AG04450 (cell line): ENCODE results near the gene MAL. TPM values are rescaled to one million over a fixed set of nuclear protein-coding genes. Genes with fewer than 3 reads are reported as not detected.

Experiments
- CTCF ChIA-PET: fragments of 300-600, 350-600 bp; formaldehyde crosslinking; extraction: SDS; loops from one replicate; lab custom pipeline; 2022; ENCODE audit warnings: antibody characterized with exemption, inconsistent platforms; lab: Charles Lee
- POLR2A ChIA-PET: fragments of 350-600 bp; formaldehyde crosslinking; extraction: SDS; loops from one replicate; lab custom pipeline; 2021; ENCODE audit warnings: antibody characterized with exemption, inconsistent platforms; lab: Yijun Ruan, JAX
- DNase-seq: peaks from one replicate; pipeline ENCODE4 v3.0.0-alpha.2; 2011; ENCODE audit warnings: low read depth, low spot score
- H3K27ac ChIP-seq: one replicate; pipeline ENCODE4 v1.5.1; 2012; ENCODE audit warnings: low read depth, low read length, control low read depth
- H3K27me3 ChIP-seq: one replicate; pipeline ENCODE4 v1.6.0; 2012; ENCODE audit warnings: low read length; ENCODE audit not compliant: control insufficient read depth, insufficient read depth
- H3K4me3 ChIP-seq: 2 replicates; pipeline ENCODE4 v1.5.1; 2011; ENCODE audit warnings: mild to moderate bottlenecking, low read depth, low read length, control low read depth
- H3K9me3 ChIP-seq: 2 replicates; pipeline ENCODE4 v1.5.1; 2012; ENCODE audit warnings: low read length; ENCODE audit not compliant: control insufficient read depth, insufficient read depth
- polyA plus RNA-seq: library from polyadenylated mRNA; depleted of rRNA; stranded (reverse); fragments of >200 nt; gene quantifications from 2 replicates; pipeline ENCODE4 v1.2.3, GENCODE V29; 2011
- TF ChIP-seq, protein P1 (sequence below): IDR thresholded peaks from 2 replicates; pipeline ENCODE4 v1.5.1; 2011; ENCODE audit warnings: low read depth, low read length, control low read depth, inconsistent platforms

Gene MAL
- polyA plus RNA-seq, 1 experiment = not detected

DNA sequence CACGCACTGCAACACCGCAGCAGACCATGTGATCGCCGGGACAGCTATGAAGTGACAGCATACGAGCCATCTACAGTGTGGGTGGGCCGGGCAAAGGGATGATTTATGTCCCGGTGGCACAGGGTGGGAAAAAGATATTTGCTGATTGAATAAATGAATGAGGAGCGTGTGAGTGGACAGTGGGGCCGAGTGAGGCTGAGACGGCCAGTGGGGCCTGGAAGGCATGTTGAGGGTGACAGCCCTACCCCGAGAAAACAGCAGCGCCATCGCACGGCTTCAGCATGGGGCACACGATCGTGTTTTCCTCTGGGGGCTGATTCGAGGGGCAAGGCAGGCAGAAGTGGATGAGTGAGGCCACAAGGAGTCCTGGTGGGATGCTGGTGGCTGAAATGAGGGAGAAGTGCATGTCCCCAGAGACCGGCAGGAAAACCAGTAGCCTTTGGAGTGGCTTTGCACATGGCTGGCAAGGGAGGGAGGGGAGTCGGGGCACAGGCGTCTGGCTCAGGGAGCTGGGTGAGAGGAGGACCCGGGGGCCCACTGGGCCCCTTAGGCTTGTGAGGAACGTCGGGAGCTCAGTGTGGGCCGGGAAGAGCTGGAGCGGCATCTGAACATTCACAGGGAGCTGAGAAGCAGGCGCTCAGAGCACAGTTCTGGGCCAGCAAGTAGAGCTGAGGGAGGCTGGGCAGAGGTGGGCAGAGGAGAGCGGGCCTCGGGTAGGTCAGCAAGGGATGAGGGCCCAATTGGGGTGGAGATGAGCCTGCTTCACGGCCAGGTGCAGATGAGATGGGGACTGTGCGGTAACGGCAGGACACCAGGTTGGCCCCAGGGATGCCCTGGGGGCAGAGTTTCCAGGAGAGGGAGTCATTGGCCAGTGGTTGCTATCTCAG, 32.1 kb upstream of the MAL start:
- TF ChIP-seq, protein P1, sequence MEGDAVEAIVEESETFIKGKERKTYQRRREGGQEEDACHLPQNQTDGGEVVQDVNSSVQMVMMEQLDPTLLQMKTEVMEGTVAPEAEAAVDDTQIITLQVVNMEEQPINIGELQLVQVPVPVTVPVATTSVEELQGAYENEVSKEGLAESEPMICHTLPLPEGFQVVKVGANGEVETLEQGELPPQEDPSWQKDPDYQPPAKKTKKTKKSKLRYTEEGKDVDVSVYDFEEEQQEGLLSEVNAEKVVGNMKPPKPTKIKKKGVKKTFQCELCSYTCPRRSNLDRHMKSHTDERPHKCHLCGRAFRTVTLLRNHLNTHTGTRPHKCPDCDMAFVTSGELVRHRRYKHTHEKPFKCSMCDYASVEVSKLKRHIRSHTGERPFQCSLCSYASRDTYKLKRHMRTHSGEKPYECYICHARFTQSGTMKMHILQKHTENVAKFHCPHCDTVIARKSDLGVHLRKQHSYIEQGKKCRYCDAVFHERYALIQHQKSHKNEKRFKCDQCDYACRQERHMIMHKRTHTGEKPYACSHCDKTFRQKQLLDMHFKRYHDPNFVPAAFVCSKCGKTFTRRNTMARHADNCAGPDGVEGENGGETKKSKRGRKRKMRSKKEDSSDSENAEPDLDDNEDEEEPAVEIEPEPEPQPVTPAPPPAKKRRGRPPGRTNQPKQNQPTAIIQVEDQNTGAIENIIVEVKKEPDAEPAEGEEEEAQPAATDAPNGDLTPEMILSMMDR = no peak
- Histone ChIP-seq H3K9me3 (no peaks in the 10 kb centered on the region; the same call in 1 of the 2 replicates), H3K27ac (no peak overlapping the region), H3K4me3 (no peak overlapping the region), H3K27me3 (peaks cover 3% of the 10 kb centered on the region)
- no peak for DNase-seq
- ChIA-PET POLR2A (no interaction called here), CTCF (no interaction called here)

DNA sequence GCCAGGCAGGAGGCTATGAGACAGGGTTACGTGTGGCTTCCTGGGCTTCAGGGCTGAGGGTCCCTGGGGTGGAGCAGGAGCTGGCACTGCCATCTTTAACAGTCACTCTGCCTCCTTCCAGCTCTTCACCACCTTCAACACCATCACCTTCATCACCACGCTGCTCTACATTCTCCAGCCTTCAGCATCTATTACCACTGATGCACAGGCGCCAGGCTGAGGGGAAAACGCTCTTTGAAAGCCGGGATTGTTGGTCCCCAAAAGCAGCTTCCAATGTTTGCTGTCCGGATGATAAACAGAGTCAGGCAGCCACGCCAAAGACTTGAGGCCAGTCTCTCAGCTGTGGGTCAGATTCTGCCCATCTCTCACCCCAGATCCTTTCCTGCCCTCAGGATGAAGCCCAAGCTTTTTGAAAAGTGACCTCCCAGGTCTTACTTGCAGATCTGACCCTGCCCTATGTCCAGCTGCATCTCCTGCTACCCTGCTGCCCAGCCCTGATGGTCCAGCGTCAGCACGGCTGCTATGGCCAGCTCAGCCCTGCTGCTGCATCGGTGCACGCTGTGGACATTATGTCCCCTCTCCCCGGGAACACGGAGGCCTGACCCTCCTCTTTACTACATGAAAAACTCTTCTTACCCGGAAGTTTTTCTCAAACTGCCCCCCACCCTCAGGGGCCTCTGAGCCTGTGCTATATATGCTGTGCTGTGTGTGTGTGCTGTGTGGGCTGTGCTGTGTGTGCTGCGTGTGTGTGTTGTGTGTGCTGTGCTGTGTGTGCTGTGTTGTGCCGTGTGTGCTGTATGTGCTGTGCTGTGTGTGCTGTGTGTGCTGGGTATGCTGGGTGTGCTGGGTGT, 31.2 kb upstream of the MAL start:
- Histone ChIP-seq H3K4me3 (no peak overlapping the region), H3K27me3 (peaks cover 3% of the 10 kb centered on the region), H3K9me3 (no peaks in the 10 kb centered on the region; the same call in 1 of the 2 replicates), H3K27ac (no peak overlapping the region)
- ChIA-PET CTCF (no interaction called here), POLR2A (no interaction called here)
- TF ChIP-seq, protein P1 = no peak
- DNase-seq = no peak

DNA sequence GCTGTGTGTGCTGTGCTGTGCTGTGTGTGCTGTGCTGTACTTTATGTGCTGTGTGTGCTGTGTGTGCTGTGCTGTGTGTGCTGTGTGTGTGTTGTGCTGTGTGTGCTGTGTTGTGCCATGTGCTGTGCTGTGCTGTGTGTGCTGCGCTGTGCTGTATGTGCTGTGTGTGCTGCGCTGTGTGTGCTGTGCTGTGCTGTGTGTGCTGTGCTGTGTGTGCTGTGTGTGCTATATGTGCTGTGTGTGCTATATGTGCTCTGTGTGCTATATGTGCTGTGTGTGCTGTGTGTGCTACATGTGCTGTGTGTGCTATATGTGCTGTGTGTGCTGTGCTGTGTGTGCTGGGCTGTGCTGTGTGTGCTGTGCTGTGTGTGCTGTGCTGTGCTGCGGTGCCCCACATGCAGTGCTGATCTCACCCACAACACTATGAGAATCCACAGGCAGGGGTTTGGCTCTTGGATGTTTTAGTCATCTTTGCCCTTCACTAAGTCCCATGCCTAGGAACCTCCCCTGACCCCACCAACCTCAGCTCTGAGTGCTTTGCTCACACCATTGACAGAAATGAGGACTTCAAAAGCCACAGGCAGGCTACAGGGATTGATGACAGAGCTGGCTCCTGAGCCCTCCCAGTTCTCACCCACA, 30.5 kb upstream of the MAL start:
- no peak for DNase-seq
- H3K4me3 ChIP-seq = no peak overlapping the region
- POLR2A ChIA-PET = no interaction called here
- H3K27me3 ChIP-seq = peaks cover 3% of the 10 kb centered on the region
- TF ChIP-seq, protein P1 = no peak
- CTCF ChIA-PET = interaction anchor here (0.7 to 2.2 kb wide), 2 partner anchors 9 to 48 kb away, joined by 3 to 9 read pairs; no protein-coding TSS in a partner anchor
- H3K9me3 ChIP-seq = no peaks in the 10 kb centered on the region; the same call in 1 of the 2 replicates
- H3K27ac ChIP-seq = no peak overlapping the region

DNA sequence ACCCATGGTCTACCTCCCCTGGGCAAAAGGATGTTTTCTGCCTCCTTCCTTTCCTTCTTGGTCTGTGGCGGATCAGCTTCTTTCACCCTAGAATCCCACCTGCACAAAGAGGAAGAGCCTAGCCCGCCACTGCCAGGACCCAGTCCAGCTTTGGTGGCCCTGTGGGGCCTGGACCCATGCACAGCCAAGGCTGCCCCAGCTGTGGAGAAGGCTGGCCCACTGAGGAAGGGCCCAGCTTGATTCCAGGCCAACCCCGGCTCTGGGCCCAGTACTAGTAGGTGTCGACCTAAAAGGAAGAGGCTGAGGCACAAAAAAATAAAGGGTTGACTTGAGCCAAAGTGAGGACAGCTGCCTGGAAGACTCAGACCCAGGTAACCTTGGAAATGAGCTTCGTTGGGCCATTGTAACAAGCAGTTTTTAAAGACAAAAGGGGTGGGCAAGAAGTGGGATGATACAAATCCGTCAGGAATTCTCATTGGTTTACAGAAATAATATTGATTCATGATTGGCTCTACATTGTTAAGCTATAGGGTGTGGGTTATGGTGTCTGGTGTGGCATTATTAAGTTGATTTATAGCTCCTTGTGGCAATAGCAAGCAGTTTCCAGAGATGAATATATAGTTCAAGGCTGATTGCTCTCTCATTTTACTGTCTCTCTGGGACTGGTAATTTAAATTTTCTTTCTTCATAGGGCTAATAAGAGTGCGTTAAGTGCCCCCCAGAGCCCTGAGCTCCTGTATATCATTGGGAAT, 29.8 kb upstream of the MAL start:
- no peak for DNase-seq
- H3K27me3 ChIP-seq = peaks cover 5% of the 10 kb centered on the region
- no peak overlapping the region for H3K27ac ChIP-seq
- no peak overlapping the region for H3K4me3 ChIP-seq
- CTCF ChIA-PET = interaction anchor here (0.7 to 2.2 kb wide), 2 partner anchors 9 to 48 kb away, joined by 3 to 9 read pairs; no protein-coding TSS in a partner anchor
- POLR2A ChIA-PET = no interaction called here
- H3K9me3 ChIP-seq = no peaks in the 10 kb centered on the region; the same call in 1 of the 2 replicates
- TF ChIP-seq, protein P1 = no peak
